ENCODE measurements around the gene MPND. TPM values are rescaled to one million over a fixed set of nuclear protein-coding genes. Genes with fewer than 3 reads are reported as not detected.
A peak's percentile ranks its signal among the peaks of the same experiment; 100 is the strongest.

MPND gene
- total and polyA plus RNA-seq, 2 of the 13 experiments (the other 11 are each of a cell fraction or from before 2014, with no cell fraction given), result 10.8 to 15.8 TPM

GRCh38 chr19:4342615-4343369, 570 bp upstream of the MPND start (continued):
- TF ChIP-seq FOXP1 (IDR thresholded peaks at IDR 0.05) (no peak), FOXP1 (CRISPR knock-in tag; IDR thresholded peaks at IDR 0.05) (peak; percentile 45; the same call in 1 of the 2 replicates), ZNF616 (CRISPR knock-in tag; IDR thresholded peaks at IDR 0.05; ENCODE audit: low read depth) (peak; percentile 71), GPN1 (CRISPR knock-in tag; IDR thresholded peaks at IDR 0.05; ENCODE audit: borderline replicate concordance) (no peak), FOXK1 (CRISPR knock-in tag; IDR thresholded peaks at IDR 0.05; ENCODE audit: borderline replicate concordance, low read depth) (0 out of 2 replicates have a peak, but pooled peaks have one; percentile 17), SAP130 (CRISPR knock-in tag; IDR thresholded peaks at IDR 0.05; ENCODE audit: low read depth) (peak; percentile 88), ATF3 (CRISPR knock-in tag; IDR thresholded peaks at IDR 0.05) (no peak), FOXA3 (CRISPR knock-in tag; IDR thresholded peaks at IDR 0.05) (peak; percentile 24; the same call in 1 of the 2 replicates), ZNF576 (CRISPR knock-in tag; IDR thresholded peaks at IDR 0.05) (no peak; the same call in 1 of the 2 replicates), ZNF350 (CRISPR knock-in tag; IDR thresholded peaks at IDR 0.05; ENCODE audit: borderline replicate concordance, low read depth) (peak; percentile 65; the same call in 1 of the 2 replicates), ARNTL (CRISPR knock-in tag; IDR thresholded peaks at IDR 0.05) (0 out of 2 replicates have a peak, but pooled peaks have one; percentile 4), ZBTB14 (CRISPR knock-in tag; IDR thresholded peaks at IDR 0.05) (peak; percentile 37; the same call in 1 of the 2 replicates), ZNF670 (CRISPR knock-in tag; IDR thresholded peaks at IDR 0.05; ENCODE audit: borderline replicate concordance) (0 out of 2 replicates have a peak, but pooled peaks have one; percentile 5), SOX13 (IDR thresholded peaks at IDR 0.05) (no peak), SOX13 (CRISPR knock-in tag; conservative IDR thresholded peaks at IDR 0.05 in 1 of 2, IDR thresholded peaks at IDR 0.05 in 1 of 2) (peak in 1 of 2 experiments; percentile 65; a peak in 2 of 4 replicates), E2F5 (CRISPR knock-in tag; conservative IDR thresholded peaks at IDR 0.05) (no peak), ZNF317 (CRISPR knock-in tag; IDR thresholded peaks at IDR 0.05) (peak; percentile 76), MXD1 (CRISPR knock-in tag; IDR thresholded peaks at IDR 0.05) (peak; percentile 54; the same call in 1 of the 2 replicates), ARID3A (IDR thresholded peaks at IDR 0.05; ENCODE audit: low read depth, low read length) (peak; percentile 79; the same call in 1 of the 2 replicates), SNAPC5 (CRISPR knock-in tag; IDR thresholded peaks at IDR 0.05; ENCODE audit: borderline replicate concordance) (no peak), HOXA3 (CRISPR knock-in tag; IDR thresholded peaks at IDR 0.05) (peak; percentile 67; the same call in 1 of the 2 replicates), ZNF503 (CRISPR knock-in tag; IDR thresholded peaks at IDR 0.05) (peak; percentile 53; the same call in 1 of the 2 replicates)

All from HepG2 (cell line).